Adrenal gland (tissue), 12 donors: ENCODE data around the gene PRKG1. TPM values are rescaled to one million over a fixed set of nuclear protein-coding genes. Genes with fewer than 3 reads are reported as not detected.

Experiments used
- DNase-seq, 7 donors: peaks; one replicate each; pipeline ENCODE4 v3.0.0-alpha.2; 2019 to 2020
- H3K27ac ChIP-seq, 5 donors: fragments of 200-600 bp; sonication (generic) in 4 of 5; 1 replicate in 3 of 5; 2 replicates in 2 of 5; pipeline versions ENCODE4 v1.5.1 to v1.8.0; 2016 to 2020; ENCODE audit warnings: mild to moderate bottlenecking in 1 of 5
- H3K27me3 ChIP-seq: fragments of 200-600 bp; 2 replicates; pipeline ENCODE4 v1.8.0; 2021
- H3K36me3 ChIP-seq, 2 donors: fragments of 200-600 bp; replicated peaks in 1 of 2; 1 replicate in 1 of 2; 2 replicates in 1 of 2; pipeline versions ENCODE4 v1.5.1 to v1.8.0; 2018 to 2022
- H3K4me1 ChIP-seq, 2 donors: fragments of 200-600 bp; replicated peaks in 1 of 2; 1 replicate in 1 of 2; 2 replicates in 1 of 2; pipeline versions ENCODE4 v1.5.1 to v1.8.0; 2018 to 2021
- H3K4me3 ChIP-seq, 4 donors: fragments of 200-600 bp; sonication (generic) in 3 of 4; one replicate each; pipeline ENCODE4 v1.5.1; 2016 to 2018
- H3K9me3 ChIP-seq, 3 donors: fragments of 200-600 bp; sonication (generic) in 1 of 3; replicated peaks in 1 of 3; 1 replicate in 2 of 3; 2 replicates in 1 of 3; pipeline versions ENCODE4 v1.5.1 to v1.8.0; 2016 to 2021
- CTCF ChIP-seq, 6 experiments: fragments of 450-650 bp in 4 of 6; fragments of 200-600 bp in 2 of 6; sonication (generic) in 1 of 6; IDR thresholded peaks; 1 replicate in 5 of 6; 2 replicates in 1 of 6; pipeline versions ENCODE4 v1.5.1 to v1.8.0; 2016 to 2021; ENCODE audit warnings: antibody characterized with exemption in 6 of 6, mild to moderate bottlenecking in 2 of 6, moderate library complexity in 1 of 6
- POLR2A ChIP-seq, 2 donors: fragments of 450-650 bp; IDR thresholded peaks; one replicate each; pipeline ENCODE4 v1.6.1; 2017; ENCODE audit warnings: antibody characterized with exemption in 2 of 2, mild to moderate bottlenecking in 2 of 2, moderate library complexity in 1 of 2
- whole genome bisulfite sequencing, 4 donors: extraction: QIAGEN DNeasy Blood & Tissue Kit in 2 of 4; methylation state at CpG; one replicate each; pipeline versions ENCODE4 v1.1.5 to v1.1.7; 2013 to 2017; 5-methylcytosine and 5-hydroxymethylcytosine counted together
- intact Hi-C, 2 donors: fragments of 100-400 bp; cut with DNase I; formaldehyde crosslinking; loops; one replicate each; pipeline versions ENCODE4 v1.14.1 to v1.15.0; 2022 to 2023
- polyA plus RNA-seq, 3 donors: library from polyadenylated mRNA; stranded (reverse); fragments of 200-250 nt in 2 of 3; fragments of 350-450 nt in 1 of 3; fragmentation: Illumina TruSeq in 1 of 3; extraction: RNeasy Lipid Tissue Mini Kit (QIAGEN cat#74804) in 1 of 3; gene quantifications; one replicate each; pipeline ENCODE4 v1.2.3, GENCODE V29; 2013 to 2014
- total RNA-seq, 9 donors: library from RNA; depleted of rRNA in 4 of 9; stranded (reverse); fragments of >200 nt in 4 of 9; fragments of 120-200 nt in 1 of 9; fragmentation: NEBNext Ultra II Directional in 1 of 9; extraction: Animal tissue kit (Norgen Biotek cat#: 25700) in 1 of 9; gene quantifications; one replicate each; pipeline versions ENCODE4 v1.1.0 to v1.2.4, GENCODE V29; 2013 to 2023
- donor health status: healthy with polysubstance abuse.
- donor health status: Bipolar disorder and iron deficiency.
- donor health status: DM: yes; HTN: yes; CAD: no.
- donor health status: DM: no; HTN: no; CAD: no.
- donor health status: DM: no; HTN: no; CAD: no.
- donor health status: DM: yes; HTN: yes; CAD: no.

Gene PRKG1
- total and polyA plus RNA-seq, 12 donors, result 6.9 to 104 (median 29.7) TPM

- Histone ChIP-seq H3K4me1 (peaks cover 0 to 6% of the 10 kb centered on the region in 2 donors), H3K36me3 (no peaks in the 10 kb centered on the region), H3K27me3 (no peaks in the 10 kb centered on the region), H3K9me3 (no peaks in the 10 kb centered on the region), H3K4me3 (no peak overlapping the region), H3K27ac (no peak overlapping the region)
- 85 to 93% (median 91%) methylated on average over 1 of the region's 1 CpG for WGBS, 4 donors
- TF ChIP-seq POLR2A (IDR thresholded peaks at IDR 0.05) (no peak), CTCF (IDR thresholded peaks at IDR 0.05) (no peak)
- DNase-seq, result no peak
- intact Hi-C loops, result no loop called here
Observed at GRCh38 chr10:51501396-51501795, 427.1 kb downstream of the PRKG1 start.

- no peaks in the 10 kb centered on the region for H3K9me3 ChIP-seq
- DNase-seq, result no peak
- H3K36me3 ChIP-seq, result no peaks in the 10 kb centered on the region
- TF ChIP-seq POLR2A (IDR thresholded peaks at IDR 0.05) (no peak), CTCF (IDR thresholded peaks at IDR 0.05) (no peak)
- no peak overlapping the region for H3K4me3 ChIP-seq
- 88 to 95% (median 92%) methylated on average over 1 of the region's 1 CpG for whole genome bisulfite sequencing, 4 donors
- no peaks in the 10 kb centered on the region for H3K27me3 ChIP-seq
- no peak overlapping the region for H3K27ac ChIP-seq
- intact Hi-C loops, result no loop called here
- H3K4me1 ChIP-seq, result no peaks in the 10 kb centered on the region
Observed at GRCh38 chr10:51502124-51502523, 427.8 kb downstream of the PRKG1 start.

- TF ChIP-seq CTCF (IDR thresholded peaks at IDR 0.05) (no peak), POLR2A (IDR thresholded peaks at IDR 0.05) (no peak)
- H3K4me1 ChIP-seq, result no peaks in the 10 kb centered on the region
- no peak overlapping the region for H3K27ac ChIP-seq
- DNase-seq, result no peak
- no peaks in the 10 kb centered on the region for H3K9me3 ChIP-seq
- H3K27me3 ChIP-seq, result no peaks in the 10 kb centered on the region
- no peaks in the 10 kb centered on the region for H3K36me3 ChIP-seq
- H3K4me3 ChIP-seq, result no peak overlapping the region
- WGBS, 4 donors, result 49 to 60% (median 52%) methylated on average over 1 of the region's 1 CpG
- intact Hi-C loops, result no loop called here
Observed at GRCh38 chr10:51503378-51503777, 429.1 kb downstream of the PRKG1 start.

- Histone ChIP-seq H3K27ac (no peak overlapping the region), H3K9me3 (no peaks in the 10 kb centered on the region), H3K4me3 (no peak overlapping the region), H3K4me1 (no peaks in the 10 kb centered on the region), H3K27me3 (no peaks in the 10 kb centered on the region), H3K36me3 (no peaks in the 10 kb centered on the region)
- WGBS, 4 donors, result 92 to 97% (median 93%) methylated on average over 3 of the region's 3 CpGs
- intact Hi-C loops, result no loop called here
- TF ChIP-seq POLR2A (IDR thresholded peaks at IDR 0.05) (no peak), CTCF (IDR thresholded peaks at IDR 0.05) (no peak)
- no peak for DNase-seq
Observed at GRCh38 chr10:51507476-51507875, 433.2 kb downstream of the PRKG1 start.
